NCI-H2227 treated with DMSO at 0.1 percent for 48 hours (cell line): ENCODE results near the gene ANKS1A.
A peak's percentile ranks its signal among the peaks of the same experiment; 100 is the strongest.

ENCODE experiments used
- DNase-seq: peaks from one replicate; lab custom pipeline; 2025; lab: John Stamatoyannopoulos, UW

ANKS1A gene

GRCh38 chr6:34957231-34957783, 68.3 kb downstream of the ANKS1A start:
- no peak for DNase-seq

- DNase-seq: no peak
Observed at GRCh38 chr6:34958734-34959133, 69.7 kb downstream of the ANKS1A start.

GRCh38 chr6:34959224-34959623, 70.2 kb downstream of the ANKS1A start:
- DNase-seq: no peak

- no peak for DNase-seq
Observed at GRCh38 chr6:34961082-34961481, 72.0 kb downstream of the ANKS1A start.

GRCh38 chr6:34961574-34961973, 72.5 kb downstream of the ANKS1A start:
- DNase-seq: no peak

GRCh38 chr6:34964564-34964963, 75.5 kb downstream of the ANKS1A start:
- DNase-seq: no peak

GRCh38 chr6:34967461-34967860, 78.4 kb downstream of the ANKS1A start:
- no peak for DNase-seq

GRCh38 chr6:34969662-34970265, 80.7 kb downstream of the ANKS1A start:
- DNase-seq: no peak

GRCh38 chr6:34970488-34970887, 81.4 kb downstream of the ANKS1A start:
- DNase-seq: no peak

- DNase-seq: no peak
Observed at GRCh38 chr6:34970957-34971356, 81.9 kb downstream of the ANKS1A start.

GRCh38 chr6:34973547-34974248, 84.6 kb downstream of the ANKS1A start:
- no peak for DNase-seq

GRCh38 chr6:34974249-34974642, 85.2 kb downstream of the ANKS1A start:
- DNase-seq: no peak

GRCh38 chr6:34976239-34976638, 87.2 kb downstream of the ANKS1A start:
- no peak for DNase-seq

- DNase-seq: no peak
Observed at GRCh38 chr6:34979218-34979617, 90.2 kb downstream of the ANKS1A start.

- no peak for DNase-seq
Observed at GRCh38 chr6:34979994-34980393, 90.9 kb downstream of the ANKS1A start.

GRCh38 chr6:34981366-34981765, 92.3 kb downstream of the ANKS1A start:
- no peak for DNase-seq

GRCh38 chr6:34981951-34982350, 92.9 kb downstream of the ANKS1A start:
- DNase-seq: no peak

GRCh38 chr6:34982424-34982852, 93.4 kb downstream of the ANKS1A start:
- DNase-seq: no peak

- no peak for DNase-seq
Observed at GRCh38 chr6:34984416-34984815, 95.4 kb downstream of the ANKS1A start.

GRCh38 chr6:34985236-34985635, 96.2 kb downstream of the ANKS1A start:
- no peak for DNase-seq

- peak; percentile 76 for DNase-seq
Observed at GRCh38 chr6:34986845-34987246, 97.8 kb downstream of the ANKS1A start.

GRCh38 chr6:34987506-34987905, 98.5 kb downstream of the ANKS1A start:
- DNase-seq: no peak

GRCh38 chr6:34990971-34991560, 102.0 kb downstream of the ANKS1A start:
- no peak for DNase-seq
